GM12892 (cell line): ENCODE measurements around the gene TDRD12.

Experiments used
- POLR2A ChIP-seq: IDR thresholded peaks from 2 replicates; pipeline ENCODE4 v1.6.1; 2011; ENCODE audit warnings: low read depth, low read length, control low read depth
- POLR2AphosphoS5 ChIP-seq: IDR thresholded peaks from 2 replicates; pipeline ENCODE4 v1.6.1; 2011; ENCODE audit warnings: low read depth, low read length, control low read depth

- TF ChIP-seq POLR2A (no peak), POLR2AphosphoS5 (no peak)
Observed at GRCh38 chr19:32862173-32862572, 142.6 kb downstream of the TDRD12 start.
